Activated naive CD4-positive, alpha-beta T cell treated with Interleukin-2 at 50 U/mL for 16 hours (primary cell): ENCODE measurements around the gene CCR3.

Source experiments
- DNase-seq: peaks from one replicate; pipeline ENCODE4 v3.0.0-alpha.2; 2020

CCR3 gene

GRCh38 chr3:46299608-46300460 lies 57.6 kb downstream of the CCR3 start:
- no peak for DNase-seq

- no peak for DNase-seq
Observed at GRCh38 chr3:46300461-46300789, 58.2 kb downstream of the CCR3 start.

- no peak for DNase-seq
Observed at GRCh38 chr3:46301122-46301835, 59.0 kb downstream of the CCR3 start.

GRCh38 chr3:46303240-46303639 lies 61.0 kb downstream of the CCR3 start:
- no peak for DNase-seq

- DNase-seq, result no peak
Observed at GRCh38 chr3:46304739-46305138, 62.5 kb downstream of the CCR3 start.

- DNase-seq, result no peak
Observed at GRCh38 chr3:46312991-46313390, 70.7 kb downstream of the CCR3 start.

- DNase-seq, result no peak
Observed at GRCh38 chr3:46314517-46314916, 72.3 kb downstream of the CCR3 start.

- no peak for DNase-seq
Observed at GRCh38 chr3:46316206-46316605, 73.9 kb downstream of the CCR3 start.
